NCI-H446 (cell line): ENCODE measurements around the gene PRG2.
"Not testable (repeated sequence)": the region's sequence is repeated elsewhere in the genome, so short reads cannot be mapped to it uniquely, and the experiment has no call there.

ENCODE experiments used
- DNase-seq, 2 experiments: peaks; one replicate each; lab custom pipeline; 2025; lab: John Stamatoyannopoulos, UW

Gene PRG2

GRCh38 chr11:57345555-57346211 lies 44.8 kb downstream of the PRG2 start:
- DNase-seq: peak; percentile 38 to 68

DNA sequence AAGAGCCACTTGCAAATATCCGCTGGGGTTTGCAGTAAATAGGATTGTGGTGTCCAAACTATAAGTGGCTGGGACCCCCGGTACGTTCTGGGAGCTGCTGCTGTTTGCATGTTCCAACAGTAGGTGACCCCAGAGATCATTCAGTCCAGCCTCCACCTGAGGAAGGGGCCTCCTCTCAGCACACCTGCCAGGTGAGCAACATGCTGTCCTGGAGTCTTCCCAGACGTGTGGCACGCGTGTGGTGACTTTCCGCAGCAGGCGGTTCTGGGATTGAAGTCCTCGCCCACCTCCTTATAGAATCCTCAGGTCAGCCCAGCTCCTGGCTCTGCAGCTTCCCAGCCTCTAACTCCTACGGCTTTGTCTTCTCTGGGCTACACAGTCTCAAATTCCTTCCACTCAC lies 45.6 kb downstream of the PRG2 start:
- no peak for DNase-seq

- no peak for DNase-seq
These were observed 46.6 kb downstream of the PRG2 start for GRCh38 chr11:57343825-57344224.

DNA sequence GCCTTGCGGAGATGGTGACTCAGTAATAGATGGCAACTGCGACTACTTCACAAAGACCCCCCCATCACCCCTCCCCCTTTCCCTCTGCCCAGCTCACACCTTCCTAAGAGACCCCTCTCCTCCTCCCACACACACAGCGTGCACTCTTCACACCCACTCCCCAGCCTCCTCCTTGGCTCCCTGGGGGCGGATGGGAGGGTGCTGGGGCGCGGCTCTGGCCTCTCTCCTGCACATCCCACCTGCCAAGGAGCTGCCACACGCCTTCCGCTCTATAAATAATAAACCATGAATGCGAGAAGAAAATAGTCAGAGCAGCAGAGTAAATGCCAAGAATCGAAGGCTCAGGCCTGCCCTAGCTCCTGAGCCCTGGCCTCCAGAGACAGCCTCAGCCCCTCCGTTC lies 47.7 kb downstream of the PRG2 start:
- no peak for DNase-seq

DNA sequence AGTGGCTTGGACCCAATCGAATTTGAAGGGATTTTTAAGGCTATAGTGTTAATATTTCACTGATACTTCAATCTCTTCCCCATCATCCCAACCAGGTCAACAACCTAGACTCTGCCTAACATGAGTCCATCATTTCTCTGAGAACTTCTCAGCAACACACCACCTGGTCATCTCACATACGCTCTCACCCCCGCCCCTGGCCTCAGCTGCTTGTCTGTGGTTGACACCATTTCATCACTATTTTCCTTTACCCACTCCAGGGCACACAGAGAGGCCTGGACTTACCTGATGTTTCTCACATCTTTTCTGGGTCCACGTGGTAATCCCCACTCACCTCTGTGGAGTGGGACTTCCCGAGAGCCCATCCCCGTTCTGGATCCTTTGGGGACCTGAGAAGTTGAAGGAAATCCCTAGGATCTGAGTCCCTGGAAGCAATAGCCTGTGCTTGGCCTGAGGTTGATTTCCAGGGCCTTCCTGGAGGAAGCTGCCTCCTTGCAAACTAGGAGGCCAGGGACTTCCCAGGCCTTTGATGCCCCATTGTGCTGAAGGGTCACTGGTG lies 49.1 kb downstream of the PRG2 start:
- DNase-seq: no peak

DNA sequence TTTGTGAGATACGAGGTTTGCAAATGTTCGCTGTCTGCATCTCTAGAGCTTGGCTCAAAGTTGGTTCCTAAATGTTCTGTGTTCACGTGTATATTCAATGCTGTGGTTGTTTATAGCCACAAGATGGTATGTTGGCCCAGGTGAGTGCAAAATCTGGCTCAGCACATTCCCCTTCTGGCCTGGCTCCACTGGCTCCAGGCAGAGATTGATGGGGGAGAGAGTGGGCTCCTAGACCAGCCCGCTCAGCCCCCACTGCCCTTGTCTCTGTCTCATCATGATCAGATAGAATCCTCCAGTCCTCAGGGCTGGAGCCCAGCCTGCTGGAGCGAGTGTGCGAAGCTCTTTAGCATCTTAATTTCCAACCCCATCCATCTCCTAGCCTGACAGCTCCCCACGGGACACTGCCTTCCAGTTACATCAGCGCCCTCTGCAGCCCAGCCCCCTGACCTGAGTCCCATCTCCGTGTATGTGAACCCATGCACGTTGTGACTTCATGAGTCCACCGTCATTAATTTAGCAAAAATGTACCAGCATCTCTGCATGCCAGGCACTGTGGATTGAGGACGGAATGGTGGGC lies 50.3 kb downstream of the PRG2 start:
- DNase-seq: peak; percentile 21 to 55

GRCh38 chr11:57339328-57339727 lies 51.1 kb downstream of the PRG2 start:
- DNase-seq: no peak

DNA sequence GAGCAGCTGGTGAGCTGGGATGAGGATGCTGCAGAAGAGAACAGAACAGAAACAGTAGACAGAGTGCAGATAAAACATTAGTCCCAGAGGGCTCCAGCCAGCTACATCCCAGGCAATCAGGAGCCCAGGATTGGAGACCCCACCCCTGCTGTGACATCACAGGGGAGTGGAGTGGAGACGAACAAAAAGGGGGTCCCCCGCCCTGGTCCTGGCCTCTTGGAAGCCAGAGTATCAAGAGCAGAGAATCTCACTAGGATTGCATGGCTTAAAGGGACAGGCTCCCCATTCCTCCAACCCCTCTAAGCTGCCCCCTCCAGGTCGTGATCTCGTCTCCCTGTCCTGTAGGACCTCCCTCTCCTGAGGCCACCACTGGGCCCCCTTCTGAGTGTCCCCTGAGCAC lies 52.3 kb downstream of the PRG2 start, which contains the start of gene P2RX3:
Gene P2RX3, plus strand, starts transcription at position 211 of the 400 bp plus-strand sequence. CDS start 199 bp downstream, outside the sequence.
- DNase-seq: no peak

- DNase-seq: not testable (repeated sequence)
These were observed 53.6 kb downstream of the PRG2 start for GRCh38 chr11:57336856-57337255.
